HG03108 (cell line): ENCODE measurements around the gene PAX7.
"Not testable (repeated sequence)": the region's sequence is repeated elsewhere in the genome, so short reads cannot be mapped to it uniquely, and the experiment has no call there.

Experiments
- ATAC-seq: cut with Tn5 transposase; IDR thresholded peaks from one replicate; pipeline ENCODE4 v1.9.1; 2021; ENCODE audit warnings: moderate library complexity; ENCODE audit not compliant: unreplicated experiment

Gene PAX7

GRCh38 chr1:18724801-18725200 is 94.2 kb downstream of the PAX7 start:
- ATAC-seq = no peak

- no peak for ATAC-seq
Measured at GRCh38 chr1:18725231-18725895, 94.7 kb downstream of the PAX7 start.

- ATAC-seq = no peak
Measured at GRCh38 chr1:18726368-18726767, 95.7 kb downstream of the PAX7 start.

GRCh38 chr1:18727956-18728355 is 97.3 kb downstream of the PAX7 start:
- no peak for ATAC-seq

GRCh38 chr1:18730321-18730720 is 99.7 kb downstream of the PAX7 start:
- no peak for ATAC-seq

GRCh38 chr1:18731148-18731547 is 100.5 kb downstream of the PAX7 start:
- no peak for ATAC-seq

GRCh38 chr1:18731591-18732235 is 101.1 kb downstream of the PAX7 start:
- ATAC-seq = no peak

- no peak for ATAC-seq
Measured at GRCh38 chr1:18732686-18733085, 102.0 kb downstream of the PAX7 start.

GRCh38 chr1:18734001-18734400 is 103.4 kb downstream of the PAX7 start:
- ATAC-seq = no peak

GRCh38 chr1:18734461-18735223 is 104.0 kb downstream of the PAX7 start:
- ATAC-seq = no peak

GRCh38 chr1:18735224-18735997 is 104.8 kb downstream of the PAX7 start:
- ATAC-seq = no peak

GRCh38 chr1:18736958-18737357 is 106.3 kb downstream of the PAX7 start:
- ATAC-seq = no peak

- ATAC-seq = no peak
Measured at GRCh38 chr1:18738126-18738525, 107.5 kb downstream of the PAX7 start.

- no peak for ATAC-seq
Measured at GRCh38 chr1:18738617-18739016, 108.0 kb downstream of the PAX7 start.

GRCh38 chr1:18739408-18739807 is 108.8 kb downstream of the PAX7 start:
- ATAC-seq = no peak

GRCh38 chr1:18739897-18740296 is 109.3 kb downstream of the PAX7 start:
- ATAC-seq = no peak

- no peak for ATAC-seq
Measured at GRCh38 chr1:18740617-18741016, 110.0 kb downstream of the PAX7 start.

GRCh38 chr1:18743233-18743632 is 112.6 kb downstream of the PAX7 start:
- ATAC-seq = no peak

GRCh38 chr1:18744381-18744780 is 113.7 kb downstream of the PAX7 start:
- ATAC-seq = not testable (repeated sequence)

- ATAC-seq = no peak
Measured at GRCh38 chr1:18746981-18747380, 116.3 kb downstream of the PAX7 start.

- ATAC-seq = no peak
Measured at GRCh38 chr1:18747671-18748070, 117.0 kb downstream of the PAX7 start.
